OCI-LY1 (cell line): ENCODE data around the gene OR13F1.

Experiments
- H2AFZ ChIP-seq: fragments of 200-600 bp; sonication (generic), shearing (Covaris generic); 2 replicates; pipeline ENCODE4 v1.6.0; 2014; ENCODE audit warnings: antibody characterized with exemption, mild to moderate bottlenecking, low read length
- H3F3A ChIP-seq: fragments of 200-600 bp; sonication (generic), shearing (Covaris generic); 2 replicates; pipeline ENCODE4 v1.6.0; 2014; ENCODE audit warnings: mild to moderate bottlenecking, antibody characterized with exemption, low read length, moderate library complexity; ENCODE audit not compliant: insufficient read depth
- H3K27ac ChIP-seq: fragments of 200-600 bp; sonication (generic); 2 replicates; pipeline ENCODE4 v1.5.1; 2014; ENCODE audit warnings: low read length, mixed run types, mild to moderate bottlenecking, low read depth; ENCODE audit not compliant: poor library complexity, severe bottlenecking
- H3K27me3 ChIP-seq: fragments of 200-600 bp; sonication (generic); 2 replicates; pipeline ENCODE4 v1.6.0; 2014; ENCODE audit warnings: antibody characterized with exemption, mild to moderate bottlenecking, low read length, moderate library complexity; ENCODE audit not compliant: insufficient read depth
- H3K36me3 ChIP-seq: fragments of 200-600 bp; sonication (generic); 2 replicates; pipeline ENCODE4 v1.6.1; 2014; ENCODE audit warnings: mild to moderate bottlenecking, antibody characterized with exemption, low read length, moderate library complexity, mixed read lengths; ENCODE audit not compliant: insufficient read depth
- H3K4me1 ChIP-seq: fragments of 200-600 bp; sonication (generic); 2 replicates; pipeline ENCODE4 v1.5.1; 2014; ENCODE audit warnings: mild to moderate bottlenecking, low read length, moderate library complexity; ENCODE audit not compliant: insufficient read depth, severe bottlenecking
- H3K4me2 ChIP-seq: fragments of 200-600 bp; sonication (generic), shearing (Covaris generic); 2 replicates; pipeline ENCODE4 v1.6.1; 2014; ENCODE audit warnings: low read length
- H3K4me3 ChIP-seq: fragments of 200-600 bp; sonication (generic); 2 replicates; pipeline ENCODE4 v1.5.1; 2014; ENCODE audit warnings: low read length, low read depth, mild to moderate bottlenecking, mixed read lengths; ENCODE audit not compliant: poor library complexity, severe bottlenecking
- H3K79me2 ChIP-seq: fragments of 200-600 bp; shearing (Covaris generic); 2 replicates; pipeline ENCODE4 v1.6.1; 2016; ENCODE audit warnings: mixed run types, low read length, mixed read lengths; ENCODE audit not compliant: insufficient read depth
- H3K9ac ChIP-seq: fragments of 200-600 bp; sonication (generic), shearing (Covaris generic); 2 replicates; pipeline ENCODE4 v1.6.1; 2014; ENCODE audit warnings: mild to moderate bottlenecking, low read length, mixed read lengths
- H3K9me2 ChIP-seq: fragments of 200-600 bp; sonication (generic), shearing (Covaris generic); 2 replicates; pipeline ENCODE4 v1.6.1; 2014; ENCODE audit warnings: low read depth, mild to moderate bottlenecking, low read length, mixed read lengths
- H3K9me3 ChIP-seq: fragments of 200-600 bp; shearing (Covaris generic); 2 replicates; pipeline ENCODE4 v1.6.1; 2014; ENCODE audit warnings: low read length, mixed read lengths
- H4K20me1 ChIP-seq: fragments of 200-600 bp; sonication (generic), shearing (Covaris generic); 2 replicates; pipeline ENCODE4 v1.6.0; 2016; ENCODE audit warnings: mild to moderate bottlenecking, low read length; ENCODE audit not compliant: insufficient read depth
- EZH2 ChIP-seq: fragments of 200-600 bp; sonication (generic), shearing (Covaris generic); IDR thresholded peaks from 2 replicates; pipeline ENCODE4 v1.8.0; 2017; ENCODE audit warnings: borderline replicate concordance, mixed run types, mild to moderate bottlenecking, antibody characterized with exemption, low read length, moderate library complexity, mixed read lengths
- TF ChIP-seq, protein P1 (sequence below): fragments of 200-600 bp; sonication (generic), shearing (Covaris generic); IDR thresholded peaks from 2 replicates; pipeline ENCODE4 v1.5.1; 2017; ENCODE audit warnings: mild to moderate bottlenecking, antibody characterized with exemption, low read length, moderate library complexity, mixed read lengths

OR13F1 gene

GRCh38 chr9:104468261-104468660, 35.8 kb upstream of the OR13F1 start:
- Histone ChIP-seq H3K4me3 (no peak overlapping the region), H3F3A (no peaks in the 10 kb centered on the region), H3K9me3 (no peaks in the 10 kb centered on the region), H3K36me3 (no peaks in the 10 kb centered on the region), H3K79me2 (no peaks in the 10 kb centered on the region), H3K4me1 (no peaks in the 10 kb centered on the region), H3K27ac (no peak overlapping the region), H3K27me3 (no peaks in the 10 kb centered on the region), H3K9me2 (no peaks in the 10 kb centered on the region), H4K20me1 (no peaks in the 10 kb centered on the region), H2AFZ (no peak overlapping the region), H3K9ac (no peak overlapping the region), H3K4me2 (no peak overlapping the region)
- TF ChIP-seq EZH2 = no peak
- TF ChIP-seq, protein P1, sequence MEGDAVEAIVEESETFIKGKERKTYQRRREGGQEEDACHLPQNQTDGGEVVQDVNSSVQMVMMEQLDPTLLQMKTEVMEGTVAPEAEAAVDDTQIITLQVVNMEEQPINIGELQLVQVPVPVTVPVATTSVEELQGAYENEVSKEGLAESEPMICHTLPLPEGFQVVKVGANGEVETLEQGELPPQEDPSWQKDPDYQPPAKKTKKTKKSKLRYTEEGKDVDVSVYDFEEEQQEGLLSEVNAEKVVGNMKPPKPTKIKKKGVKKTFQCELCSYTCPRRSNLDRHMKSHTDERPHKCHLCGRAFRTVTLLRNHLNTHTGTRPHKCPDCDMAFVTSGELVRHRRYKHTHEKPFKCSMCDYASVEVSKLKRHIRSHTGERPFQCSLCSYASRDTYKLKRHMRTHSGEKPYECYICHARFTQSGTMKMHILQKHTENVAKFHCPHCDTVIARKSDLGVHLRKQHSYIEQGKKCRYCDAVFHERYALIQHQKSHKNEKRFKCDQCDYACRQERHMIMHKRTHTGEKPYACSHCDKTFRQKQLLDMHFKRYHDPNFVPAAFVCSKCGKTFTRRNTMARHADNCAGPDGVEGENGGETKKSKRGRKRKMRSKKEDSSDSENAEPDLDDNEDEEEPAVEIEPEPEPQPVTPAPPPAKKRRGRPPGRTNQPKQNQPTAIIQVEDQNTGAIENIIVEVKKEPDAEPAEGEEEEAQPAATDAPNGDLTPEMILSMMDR = no peak

DNA sequence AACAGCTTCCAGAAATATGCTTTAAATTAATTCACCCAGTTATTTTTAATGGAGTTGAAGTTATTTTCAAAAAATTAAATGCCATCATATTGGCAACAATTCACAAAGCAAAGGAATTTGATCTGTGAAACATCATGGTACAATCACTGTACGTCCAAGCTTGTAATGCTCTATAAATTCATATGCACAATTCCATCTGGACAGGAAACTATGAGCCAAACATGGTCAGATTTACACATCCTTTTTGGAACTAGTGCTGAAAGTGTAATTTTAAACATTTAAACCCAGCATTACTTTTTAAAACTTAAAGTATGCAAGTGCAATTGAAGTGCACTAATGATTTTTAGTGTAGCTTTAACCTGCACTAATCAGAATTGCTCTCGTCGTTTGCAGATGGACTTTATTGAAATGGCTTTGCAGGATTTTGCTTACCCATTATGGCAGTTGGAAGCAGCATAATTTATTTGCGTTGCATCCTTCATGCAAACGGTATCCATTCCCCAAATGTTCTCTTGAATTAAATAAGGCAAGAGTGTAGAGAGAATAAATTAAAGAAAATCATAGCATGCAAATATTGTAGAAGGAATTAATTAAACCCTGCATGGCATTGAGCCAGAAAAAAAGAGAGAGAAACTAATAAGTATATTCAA, 21.0 kb upstream of the OR13F1 start:
- H3K36me3 ChIP-seq = no peaks in the 10 kb centered on the region
- no peak overlapping the region for H3K4me3 ChIP-seq
- H3K4me1 ChIP-seq = no peaks in the 10 kb centered on the region
- H3K27ac ChIP-seq = no peak overlapping the region
- H3K9me2 ChIP-seq = no peaks in the 10 kb centered on the region
- H3F3A ChIP-seq = no peaks in the 10 kb centered on the region
- H2AFZ ChIP-seq = no peak overlapping the region
- H3K4me2 ChIP-seq = no peak overlapping the region
- H3K9me3 ChIP-seq = no peaks in the 10 kb centered on the region
- no peaks in the 10 kb centered on the region for H3K27me3 ChIP-seq
- H4K20me1 ChIP-seq = no peaks in the 10 kb centered on the region
- TF ChIP-seq, protein P1 = no peak
- TF ChIP-seq EZH2 = no peak
- no peak overlapping the region for H3K9ac ChIP-seq
- H3K79me2 ChIP-seq = no peaks in the 10 kb centered on the region

- H3K4me1 ChIP-seq = no peaks in the 10 kb centered on the region
- no peak overlapping the region for H2AFZ ChIP-seq
- no peaks in the 10 kb centered on the region for H3K79me2 ChIP-seq
- H3K27me3 ChIP-seq = no peaks in the 10 kb centered on the region
- H3K9me2 ChIP-seq = no peaks in the 10 kb centered on the region
- no peaks in the 10 kb centered on the region for H3K36me3 ChIP-seq
- TF ChIP-seq EZH2 = no peak
- TF ChIP-seq, protein P1 = no peak
- no peak overlapping the region for H3K4me2 ChIP-seq
- H3K9ac ChIP-seq = no peak overlapping the region
- H3K9me3 ChIP-seq = no peaks in the 10 kb centered on the region
- H3K27ac ChIP-seq = no peak overlapping the region
- H4K20me1 ChIP-seq = no peaks in the 10 kb centered on the region
- H3K4me3 ChIP-seq = no peak overlapping the region
- no peaks in the 10 kb centered on the region for H3F3A ChIP-seq
Measured at GRCh38 chr9:104485014-104485413, 19.0 kb upstream of the OR13F1 start.
